ENCODE data around the gene TAAR1.
"Not testable (repeated sequence)": the region's sequence is repeated elsewhere in the genome, so short reads cannot be mapped to it uniquely, and the experiment has no call there.

Gene TAAR1, protein sequence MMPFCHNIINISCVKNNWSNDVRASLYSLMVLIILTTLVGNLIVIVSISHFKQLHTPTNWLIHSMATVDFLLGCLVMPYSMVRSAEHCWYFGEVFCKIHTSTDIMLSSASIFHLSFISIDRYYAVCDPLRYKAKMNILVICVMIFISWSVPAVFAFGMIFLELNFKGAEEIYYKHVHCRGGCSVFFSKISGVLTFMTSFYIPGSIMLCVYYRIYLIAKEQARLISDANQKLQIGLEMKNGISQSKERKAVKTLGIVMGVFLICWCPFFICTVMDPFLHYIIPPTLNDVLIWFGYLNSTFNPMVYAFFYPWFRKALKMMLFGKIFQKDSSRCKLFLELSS

GRCh38 chr6:132659082-132659481, at the start of gene TAAR1:
Gene TAAR1 (minus strand): TSS chr6:132659182. CDS start chr6:132646003, 13,179 bp downstream.
- DNase-seq = no peak

DNA sequence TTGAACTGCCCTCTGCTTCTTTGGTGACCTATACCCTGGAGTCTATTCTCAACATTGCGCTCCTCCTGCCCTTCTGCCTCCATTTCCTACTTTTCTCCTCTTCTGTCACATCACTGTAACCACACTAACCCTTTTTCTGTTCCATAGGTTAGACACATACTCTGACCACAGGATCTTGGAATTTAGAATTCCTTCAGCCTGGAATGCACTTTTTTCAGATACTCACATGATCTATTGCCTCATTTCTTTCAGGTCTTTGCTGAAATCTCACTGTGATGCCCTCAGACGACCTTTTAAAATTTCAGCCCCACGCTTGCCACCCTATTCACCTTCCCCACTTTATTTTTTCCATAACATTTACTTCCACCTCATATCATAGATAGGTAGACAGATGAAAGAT, 49.8 kb upstream of the TAAR1 start:
- no peak for DNase-seq

DNA sequence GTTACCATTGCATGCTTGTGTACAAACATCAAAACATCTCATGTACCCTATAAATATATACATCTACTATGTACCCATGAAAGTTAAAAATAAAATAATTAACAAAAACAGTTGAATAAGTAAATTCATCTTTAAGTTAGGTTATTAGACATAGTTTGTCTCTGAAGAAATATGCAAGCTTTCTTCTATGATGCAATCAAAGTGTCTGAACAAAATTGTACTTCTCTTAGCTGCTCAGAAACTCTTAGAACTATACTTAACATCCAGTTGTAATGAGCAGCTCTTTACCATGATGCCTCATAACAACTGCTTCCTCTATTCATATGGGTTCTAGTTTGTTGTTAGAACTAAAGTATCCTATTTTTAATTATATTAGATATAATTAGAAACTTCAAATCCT, 49.0 kb upstream of the TAAR1 start:
- no peak for DNase-seq

DNA sequence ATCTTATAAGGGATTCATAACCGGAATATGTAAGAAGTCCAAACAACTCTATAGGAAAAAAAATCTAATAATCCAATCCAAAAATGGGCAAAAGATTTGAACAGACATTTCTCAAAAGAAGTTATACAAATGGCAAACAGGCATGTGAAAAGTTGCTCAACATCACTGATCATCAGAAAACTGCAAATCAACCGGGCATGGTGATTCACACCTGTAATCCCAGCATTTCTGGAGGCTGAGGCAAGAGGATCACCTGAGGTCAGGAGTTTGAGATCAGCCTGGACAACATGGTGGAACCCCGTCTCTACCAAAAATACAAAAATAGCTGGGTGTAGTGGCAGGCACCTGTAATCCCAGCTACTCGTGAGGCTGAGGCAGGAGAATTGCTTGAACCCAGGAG, 47.8 kb upstream of the TAAR1 start:
- not testable (repeated sequence) for DNase-seq

DNA sequence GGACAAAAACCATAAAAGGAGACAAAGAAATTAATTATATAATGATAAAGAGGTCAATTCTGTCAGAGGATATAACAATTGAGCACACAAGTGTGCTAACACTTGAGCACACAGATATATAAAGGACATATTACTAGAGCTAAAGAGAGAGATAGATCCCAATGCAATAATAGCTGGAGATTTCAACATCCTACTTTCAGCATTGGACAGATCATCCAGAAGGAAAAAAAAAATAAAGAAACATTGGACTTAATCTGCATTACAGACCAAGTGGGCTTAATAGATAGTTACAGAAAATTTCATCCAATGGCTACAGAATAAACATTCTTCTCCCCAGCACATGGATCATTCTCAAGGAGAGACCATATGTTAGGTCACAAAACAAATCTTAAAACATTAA, 45.0 kb upstream of the TAAR1 start:
- no peak for DNase-seq

GRCh38 chr6:132698608-132699007, 39.6 kb upstream of the TAAR1 start:
- DNase-seq = no peak

DNA sequence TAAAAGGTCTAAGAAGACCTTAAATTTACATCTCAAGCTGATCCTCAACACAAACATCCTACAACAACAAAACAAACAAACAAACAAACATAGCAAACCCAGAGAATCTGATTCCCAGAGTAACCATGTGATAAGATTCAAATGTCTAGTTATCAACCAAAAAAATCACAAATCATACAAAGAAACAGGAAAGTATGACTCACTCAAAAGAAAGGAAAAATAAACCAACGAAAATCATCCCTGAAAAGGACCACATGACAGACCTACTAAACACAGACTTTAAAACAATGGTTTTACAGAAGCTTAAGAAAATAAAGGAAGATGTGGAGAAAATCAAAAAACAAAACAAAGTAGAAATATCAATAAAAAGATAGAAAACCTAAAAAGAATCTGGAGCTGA, 36.8 kb upstream of the TAAR1 start:
- DNase-seq = no peak

- DNase-seq = no peak
These were observed 34.5 kb upstream of the TAAR1 start for GRCh38 chr6:132693478-132693877.

GRCh38 chr6:132690678-132691077, 31.7 kb upstream of the TAAR1 start:
- no peak for DNase-seq

- DNase-seq = no peak
These were observed 28.3 kb upstream of the TAAR1 start for GRCh38 chr6:132687306-132687705.

DNA sequence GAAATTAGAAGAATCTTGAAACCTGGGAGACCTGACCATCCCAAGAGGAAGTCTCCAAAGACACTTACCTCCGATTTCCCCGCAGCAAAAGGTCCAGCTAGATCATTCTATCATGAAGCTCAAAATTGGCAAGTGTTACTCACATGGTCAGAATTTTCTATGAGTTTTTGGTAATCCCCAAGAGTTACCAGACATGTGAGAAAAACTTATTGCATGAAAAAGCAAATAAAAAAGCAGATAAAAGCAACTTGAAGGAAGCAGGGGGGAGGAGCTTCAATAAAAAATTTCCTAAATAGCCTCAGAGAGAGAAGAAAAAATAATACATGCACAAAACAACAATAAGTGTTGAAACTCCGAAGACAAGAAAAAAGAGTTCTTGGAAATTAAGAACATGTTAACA, 27.5 kb upstream of the TAAR1 start:
- no peak for DNase-seq

GRCh38 chr6:132685009-132685408, 26.0 kb upstream of the TAAR1 start:
- DNase-seq = no peak

DNA sequence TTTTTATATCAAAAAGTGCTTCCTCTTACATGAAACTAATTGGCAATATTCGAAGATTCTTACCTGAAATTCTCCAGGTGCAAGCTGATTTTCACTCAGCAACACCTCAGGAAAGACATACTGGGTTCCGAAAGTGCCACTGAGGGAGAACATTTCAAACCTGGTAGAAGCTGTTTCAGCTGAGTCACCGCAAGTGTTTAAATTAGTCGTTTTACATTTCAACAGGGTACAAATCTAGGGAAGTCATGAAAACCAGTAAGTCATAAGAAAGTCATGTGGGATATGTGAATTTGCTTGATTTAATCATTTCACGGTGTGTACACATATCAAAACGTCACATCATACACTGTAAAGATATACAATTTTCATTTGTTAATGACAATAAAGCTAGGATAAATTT, 25.3 kb upstream of the TAAR1 start:
- no peak for DNase-seq

- peak; percentile 62 for DNase-seq
These were observed 24.6 kb upstream of the TAAR1 start for GRCh38 chr6:132683543-132683942.

GRCh38 chr6:132679094-132679493, 20.1 kb upstream of the TAAR1 start:
- DNase-seq = not testable (repeated sequence)

GRCh38 chr6:132675749-132676148, 16.8 kb upstream of the TAAR1 start:
- no peak for DNase-seq

DNA sequence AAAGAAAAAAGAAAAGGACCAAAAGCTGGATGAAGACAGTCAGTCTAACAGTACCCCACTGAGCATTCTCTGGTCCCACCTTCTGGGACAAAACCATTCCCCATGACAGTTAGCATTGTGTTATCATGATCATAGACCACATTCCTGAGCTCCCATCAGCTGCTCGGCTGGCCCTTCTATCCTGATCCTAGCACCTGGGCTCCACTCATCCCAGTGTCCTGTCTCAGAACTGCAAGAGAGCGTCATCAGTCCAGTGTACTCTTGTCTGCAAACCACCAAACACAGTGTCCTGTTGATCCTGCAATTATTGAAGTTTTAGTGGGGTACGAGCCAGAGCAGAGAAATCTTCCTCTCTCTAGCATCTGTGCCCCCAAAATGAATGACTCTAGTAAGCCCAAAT, 16.0 kb upstream of the TAAR1 start:
- peak; percentile 58 for DNase-seq

GRCh38 chr6:132673376-132674094, 14.6 kb upstream of the TAAR1 start:
- DNase-seq = no peak

GRCh38 chr6:132671295-132671694, 12.3 kb upstream of the TAAR1 start:
- DNase-seq = no peak

DNA sequence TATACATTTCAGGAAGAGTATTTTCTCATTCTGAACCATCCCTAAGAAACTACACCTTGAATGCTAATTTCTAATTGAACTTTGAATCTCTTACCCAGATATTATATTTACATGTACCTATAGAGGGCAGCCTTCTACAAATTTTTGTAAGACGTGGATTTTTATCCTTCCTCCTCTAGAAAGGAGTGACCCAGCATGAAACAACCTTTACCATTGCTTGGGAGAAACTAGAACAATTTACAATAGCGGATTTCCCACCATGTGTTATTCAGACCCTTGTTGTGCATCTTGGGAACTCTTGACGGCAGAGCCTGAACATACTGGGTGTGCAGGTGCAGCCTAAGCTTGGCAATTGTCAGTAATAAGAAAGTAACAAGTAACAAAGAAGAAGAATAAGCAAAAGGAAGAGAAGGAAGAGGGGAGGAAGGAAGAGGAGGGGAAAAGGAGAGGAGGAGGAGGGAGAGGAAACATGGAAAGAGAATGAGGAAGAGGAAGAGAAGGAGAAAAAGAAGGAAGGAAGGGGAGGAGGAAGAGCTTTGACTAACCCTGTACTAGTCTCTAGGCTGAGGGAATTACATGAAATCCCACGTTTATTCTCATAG, 10.8 kb upstream of the TAAR1 start:
- DNase-seq = no peak

DNA sequence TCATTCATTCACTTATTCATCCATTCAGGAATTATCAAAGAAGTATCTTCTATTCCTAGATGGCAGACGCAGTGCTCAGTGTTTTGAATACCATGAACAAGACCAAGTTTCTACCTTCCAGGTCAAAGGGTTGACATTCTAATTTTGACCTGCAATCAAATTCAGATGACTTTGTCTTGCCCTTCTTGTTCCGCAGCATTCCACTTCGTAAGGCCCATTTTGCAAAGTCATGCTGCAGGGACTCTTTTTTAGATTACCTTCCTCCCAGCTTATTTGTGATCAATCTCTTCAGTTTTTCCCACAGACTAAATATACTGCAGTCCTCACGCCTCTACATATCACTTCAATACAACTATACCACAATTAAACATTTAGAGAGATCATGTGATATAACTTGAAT, 7.1 kb upstream of the TAAR1 start:
- DNase-seq = peak; percentile 61

DNA sequence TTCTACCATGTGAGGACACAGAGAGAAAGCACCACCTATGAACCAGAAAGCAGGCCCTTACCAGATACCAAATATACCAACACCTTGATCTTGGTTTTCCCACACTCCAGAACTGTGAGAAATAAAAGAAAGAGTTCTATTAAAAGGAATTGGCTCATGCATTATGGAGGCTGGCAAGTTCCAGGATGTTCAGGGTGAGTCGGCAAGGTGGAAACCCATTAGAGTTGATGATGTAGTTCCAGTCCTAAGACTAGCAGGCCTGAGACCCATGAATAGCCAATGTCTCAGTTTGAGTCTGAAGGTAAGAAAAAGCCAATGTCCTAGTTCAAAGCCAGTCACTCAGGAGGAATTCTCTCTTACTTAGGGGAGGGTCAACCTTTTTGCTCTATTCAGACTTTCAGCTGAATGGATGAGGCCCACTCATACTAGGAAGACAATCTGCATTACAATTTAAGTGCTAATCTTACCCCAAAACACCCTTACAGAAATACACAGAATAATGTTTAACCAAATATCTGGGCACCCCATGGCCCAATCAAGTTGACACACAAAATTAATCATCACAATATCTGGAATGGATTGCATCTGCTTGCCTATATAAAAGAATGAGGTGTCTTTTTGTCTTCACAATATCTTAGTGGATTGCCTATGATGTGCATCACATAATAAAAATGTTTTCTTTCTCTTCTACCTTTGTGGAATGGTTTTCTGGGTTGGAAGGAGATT, 5.5 kb upstream of the TAAR1 start:
- no peak for DNase-seq

GRCh38 chr6:132663661-132664060, 4.7 kb upstream of the TAAR1 start:
- no peak for DNase-seq

All from islet precursor cell (in vitro differentiated cells).